Upper lobe of left lung (tissue), 6 donors: Measurements from ENCODE around the gene CMSS1. TPM values are rescaled to one million over a fixed set of nuclear protein-coding genes. Genes with fewer than 3 reads are reported as not detected.
A peak's percentile ranks its signal among the peaks of the same experiment; 100 is the strongest.

Experiments
- ATAC-seq, 2 donors: fragments of 200-7000 bp; cut with Tn5 transposase; one replicate each; pipeline ENCODE4 v1.9.1; 2022; ENCODE audit warnings: mild to moderate bottlenecking in 2 of 2, moderate library complexity in 2 of 2; ENCODE audit not compliant: low FRiP score in 2 of 2
- DNase-seq, 2 donors: peaks; one replicate each; pipeline ENCODE4 v3.0.0-alpha.2; 2019 to 2020
- H3K27ac ChIP-seq, 4 donors: fragments of 200-600 bp; sonication (generic); one replicate each; pipeline ENCODE4 v1.5.1; 2016 to 2019
- H3K27me3 ChIP-seq, 4 donors: fragments of 200-600 bp; sonication (generic); one replicate each; pipeline ENCODE4 v1.5.1; 2017 to 2019
- H3K36me3 ChIP-seq, 4 donors: fragments of 200-600 bp; sonication (generic); one replicate each; pipeline ENCODE4 v1.5.1; 2016 to 2019
- H3K4me1 ChIP-seq, 4 donors: fragments of 200-600 bp; sonication (generic); one replicate each; pipeline ENCODE4 v1.5.1; 2018 to 2019
- H3K4me3 ChIP-seq, 4 donors: fragments of 200-600 bp; sonication (generic); one replicate each; pipeline ENCODE4 v1.5.1; 2017 to 2019; ENCODE audit warnings: mild to moderate bottlenecking in 2 of 4, moderate library complexity in 1 of 4
- H3K9me3 ChIP-seq, 4 donors: fragments of 200-600 bp; sonication (generic); one replicate each; pipeline ENCODE4 v1.5.1; 2018 to 2019
- CTCF ChIP-seq, 6 experiments: fragments of 450-650 bp in 4 of 6; fragments of 200-600 bp in 2 of 6; sonication (generic) in 2 of 6; IDR thresholded peaks; one replicate each; pipeline ENCODE4 v1.5.1; 2016 to 2019; ENCODE audit warnings: antibody characterized with exemption in 6 of 6
- EP300 ChIP-seq, 4 donors: sonication (generic); formaldehyde crosslinking; IDR thresholded peaks; one replicate each; pipeline ENCODE4 v1.5.1; 2017; ENCODE audit warnings: antibody characterized with exemption in 4 of 4, control low read depth in 2 of 4
- POLR2A ChIP-seq, 4 donors: fragments of 450-650 bp; IDR thresholded peaks; one replicate each; pipeline ENCODE4 v1.5.1; 2016 to 2017; ENCODE audit warnings: antibody characterized with exemption in 4 of 4, mild to moderate bottlenecking in 2 of 4
- POLR2AphosphoS5 ChIP-seq, 2 donors: sonication (generic); formaldehyde crosslinking; IDR thresholded peaks; one replicate each; pipeline ENCODE4 v1.5.1; 2017; ENCODE audit warnings: antibody characterized with exemption in 2 of 2
- WGBS, 2 donors: methylation state at CpG; one replicate each; pipeline ENCODE4 v1.1.5; 2017 to 2018; 5-methylcytosine and 5-hydroxymethylcytosine counted together
- total RNA-seq, 6 donors: library from RNA; depleted of rRNA in 4 of 6; stranded (reverse); fragments of >200 nt in 4 of 6; gene quantifications; one replicate each; pipeline versions ENCODE4 v1.1.0 to v1.2.1, GENCODE V29; 2016 to 2021
- donor health status: DM: no; HTN: no; CAD: no; lungs with moderate emphysema.
- donor health status: DM: no; HTN: yes; CAD: no; lungs with severe emphysema.

Gene CMSS1
- total RNA-seq, 6 donors from 2014 or later, result 4.0 to 21.1 (median 12.0) TPM

DNA sequence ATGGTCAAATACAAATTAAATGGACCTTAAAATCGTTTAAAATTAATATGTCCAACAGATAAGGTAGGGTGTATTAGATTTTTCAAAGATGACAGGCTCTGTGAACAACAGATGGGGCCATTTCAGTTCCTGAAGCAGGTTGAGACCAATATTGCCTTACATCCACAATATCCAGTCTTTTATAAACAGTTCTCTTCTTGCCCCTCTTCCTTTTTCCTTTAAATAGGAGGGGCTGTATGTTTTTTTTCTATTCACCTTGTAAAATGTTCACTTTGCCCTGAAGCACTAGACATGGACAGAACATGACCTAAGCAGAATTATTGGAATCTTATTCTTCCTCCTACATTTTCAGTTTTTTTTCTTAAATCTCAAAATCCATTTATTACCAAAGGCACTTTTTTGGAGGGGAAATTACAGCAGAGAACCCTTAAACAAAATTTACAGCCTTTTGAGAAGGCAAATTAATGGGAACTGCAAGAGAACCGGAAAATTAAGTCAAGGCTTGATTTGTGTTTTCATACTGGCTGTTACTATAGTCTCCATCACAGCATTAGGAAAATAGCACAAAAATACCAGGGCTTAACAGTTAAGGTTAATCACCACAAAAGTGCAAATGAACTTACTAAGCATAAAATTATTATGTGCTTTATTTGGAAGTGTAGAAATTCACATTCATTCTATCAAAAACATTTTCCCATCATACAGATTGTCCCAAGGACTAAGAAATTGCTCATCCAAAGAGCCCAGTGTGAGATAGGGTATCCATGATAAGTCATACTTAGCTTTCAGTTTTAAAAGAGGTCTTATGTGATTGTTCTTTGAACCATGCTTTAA is 55.8 kb downstream of the CMSS1 start:
- Histone ChIP-seq H3K27me3 (no peaks in the 10 kb centered on the region), H3K9me3 (no peaks in the 10 kb centered on the region), H3K27ac (peak overlapping the region; percentile 18 to 81 (median 32)), H3K4me1 (peaks cover 6 to 32% (median 20%) of the 10 kb centered on the region in 4 donors), H3K4me3 (peak overlapping the region in 3 of 4 donors; percentile 53 to 71 (median 63)), H3K36me3 (no peaks in the 10 kb centered on the region)
- WGBS, 2 donors, result 26 to 35% methylated on average over 2 of the region's 2 CpGs
- TF ChIP-seq POLR2A (IDR thresholded peaks at IDR 0.05) (no peak), EP300 (IDR thresholded peaks at IDR 0.05) (no peak), CTCF (IDR thresholded peaks at IDR 0.05) (no peak), POLR2AphosphoS5 (IDR thresholded peaks at IDR 0.05) (no peak)
- ATAC-seq (no peak), DNase-seq (no peak)

DNA sequence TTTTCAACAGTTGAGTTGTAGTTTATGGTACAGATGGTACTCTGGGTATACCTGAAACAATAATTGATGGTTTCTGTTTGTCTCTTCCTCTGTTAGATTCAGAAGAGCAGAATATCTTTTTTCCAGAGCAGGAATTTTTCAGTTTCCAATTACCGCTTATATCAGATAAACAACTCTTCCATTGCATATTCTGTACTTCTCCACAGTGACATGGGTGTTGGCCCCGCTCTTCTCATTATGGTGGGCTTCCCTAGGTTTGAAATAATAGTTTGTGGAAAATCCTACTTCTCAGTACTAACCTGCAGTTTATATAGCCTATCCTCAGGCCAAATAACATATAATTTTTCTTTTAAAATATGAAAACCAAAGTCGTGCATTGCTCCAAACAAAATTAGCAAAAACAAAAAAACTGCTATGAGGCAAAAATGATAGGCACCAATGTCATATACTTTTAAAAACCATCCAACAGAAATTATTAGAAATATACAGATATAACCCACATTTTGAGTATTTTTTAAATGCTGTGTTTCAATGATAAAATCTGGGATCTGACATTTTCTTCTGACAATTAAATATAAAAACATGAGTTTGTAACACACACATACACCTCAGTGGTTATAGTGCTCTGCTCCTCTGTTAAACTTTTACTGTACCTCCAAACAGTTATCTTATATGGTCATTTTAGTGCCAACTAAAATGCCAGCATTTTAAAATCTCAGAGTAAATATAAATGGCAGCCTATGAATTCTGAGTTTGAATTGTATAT is 56.8 kb downstream of the CMSS1 start:
- H3K27ac ChIP-seq, result peak overlapping the region; percentile 31 to 88 (median 56)
- TF ChIP-seq EP300 (IDR thresholded peaks at IDR 0.05) (no peak), CTCF (IDR thresholded peaks at IDR 0.05) (no peak), POLR2A (IDR thresholded peaks at IDR 0.05) (no peak), POLR2AphosphoS5 (IDR thresholded peaks at IDR 0.05) (no peak)
- WGBS, 2 donors, result 81 to 97% methylated on average over 3 of the region's 3 CpGs

GRCh38 chr3:99875581-99875928 is 57.9 kb downstream of the CMSS1 start:
- Histone ChIP-seq H3K4me3 (peak overlapping the region; percentile 53 to 71 (median 65)), H3K27ac (peak overlapping the region; percentile 81 to 90 (median 88)), H3K36me3 (no peaks in the 10 kb centered on the region), H3K9me3 (no peaks in the 10 kb centered on the region), H3K27me3 (no peaks in the 10 kb centered on the region), H3K4me1 (peaks cover 5 to 32% (median 17%) of the 10 kb centered on the region in 4 donors)
- ATAC-seq, result peak in 1 of 2 donors; percentile 80
- no peak for DNase-seq
- WGBS, 2 donors, result 0 to 5% methylated on average over 6 of the region's 6 CpGs
- TF ChIP-seq POLR2A (IDR thresholded peaks at IDR 0.05) (no peak), EP300 (IDR thresholded peaks at IDR 0.05) (no peak), CTCF (IDR thresholded peaks at IDR 0.05) (no peak), POLR2AphosphoS5 (IDR thresholded peaks at IDR 0.05) (no peak)

More for the DNA sequence above, 56.8 kb downstream of the CMSS1 start:
- ATAC-seq (no peak), DNase-seq (no peak)
- Histone ChIP-seq H3K9me3 (no peaks in the 10 kb centered on the region), H3K4me3 (peak overlapping the region in 3 of 4 donors; percentile 53 to 71 (median 63)), H3K4me1 (peaks cover 6 to 32% (median 20%) of the 10 kb centered on the region in 4 donors), H3K36me3 (no peaks in the 10 kb centered on the region), H3K27me3 (no peaks in the 10 kb centered on the region)

- TF ChIP-seq CTCF (IDR thresholded peaks at IDR 0.05) (peak in 1 of 6 experiments; percentile 35), POLR2A (IDR thresholded peaks at IDR 0.05) (peak; percentile 43 to 94 (median 88)), POLR2AphosphoS5 (IDR thresholded peaks at IDR 0.05) (peak; percentile 76 to 94), EP300 (IDR thresholded peaks at IDR 0.05) (no peak)
- H3K4me1 ChIP-seq, result peaks cover 5 to 37% (median 20%) of the 10 kb centered on the region in 4 donors
- ATAC-seq (peak; percentile 94 to 95), DNase-seq (peak; percentile 83 to 97)
- peak overlapping the region; percentile 53 to 71 (median 65) for H3K4me3 ChIP-seq
- H3K36me3 ChIP-seq, result no peaks in the 10 kb centered on the region
- H3K9me3 ChIP-seq, result no peaks in the 10 kb centered on the region
- WGBS, 2 donors, result 4% methylated on average over 29 to 55 of the region's 63 CpGs
- no peaks in the 10 kb centered on the region for H3K27me3 ChIP-seq
- H3K27ac ChIP-seq, result peak overlapping the region; percentile 81 to 90 (median 88)
Observed at GRCh38 chr3:99875929-99876841, 58.5 kb downstream of the CMSS1 start.
